Liver (tissue), 9 donors: Measurements from ENCODE around the gene ZBED3. TPM values are rescaled to one million over a fixed set of nuclear protein-coding genes. Genes with fewer than 3 reads are reported as not detected.

Experiments
- DNase-seq: peaks from one replicate; pipeline ENCODE4 v3.0.0-alpha.2; 2017; ENCODE audit warnings: low spot score
- H3K27ac ChIP-seq, 2 donors: one replicate each; pipeline ENCODE4 v1.7.0; 2013; ENCODE audit warnings: inconsistent platforms in 2 of 2, low read length in 2 of 2, control low read depth in 1 of 2, low read depth in 1 of 2, mild to moderate bottlenecking in 1 of 2
- H3K27me3 ChIP-seq, 4 donors: one replicate each; pipeline versions ENCODE4 v1.6.1 to v1.7.0; 2013; ENCODE audit warnings: low read length in 3 of 4, inconsistent platforms in 1 of 4, mild to moderate bottlenecking in 1 of 4, moderate library complexity in 1 of 4; ENCODE audit not compliant: control insufficient read depth in 4 of 4, insufficient read depth in 4 of 4
- H3K36me3 ChIP-seq, 4 donors: one replicate each; pipeline versions ENCODE4 v1.6.1 to v1.7.0; 2013; ENCODE audit warnings: low read length in 3 of 4, mild to moderate bottlenecking in 3 of 4, low read depth in 1 of 4, moderate library complexity in 1 of 4; ENCODE audit not compliant: control insufficient read depth in 4 of 4, insufficient read depth in 3 of 4
- H3K4me1 ChIP-seq, 4 donors: one replicate each; pipeline versions ENCODE4 v1.6.1 to v1.7.0; 2013; ENCODE audit warnings: low read length in 3 of 4, mild to moderate bottlenecking in 3 of 4, moderate library complexity in 1 of 4; ENCODE audit not compliant: control insufficient read depth in 4 of 4, insufficient read depth in 4 of 4
- H3K4me3 ChIP-seq, 3 donors: one replicate each; pipeline versions ENCODE4 v1.6.1 to v1.7.0; 2013; ENCODE audit warnings: low read length in 3 of 3, control low read depth in 1 of 3, low read depth in 1 of 3, mild to moderate bottlenecking in 1 of 3
- H3K9ac ChIP-seq, 2 donors: one replicate each; pipeline ENCODE4 v1.7.0; 2013; ENCODE audit warnings: low read length in 2 of 2, mild to moderate bottlenecking in 2 of 2, moderate library complexity in 2 of 2, control low read depth in 1 of 2, low read depth in 1 of 2
- H3K9me3 ChIP-seq, 4 donors: one replicate each; pipeline versions ENCODE4 v1.6.1 to v1.7.0; 2013; ENCODE audit warnings: low read length in 3 of 4; ENCODE audit not compliant: control insufficient read depth in 4 of 4
- ATF3 ChIP-seq: IDR thresholded peaks from 2 replicates; pipeline ENCODE4 v1.6.1; 2016; ENCODE audit warnings: antibody characterized with exemption
- CTCF ChIP-seq: fragments of 150-350 bp; IDR thresholded peaks from 2 replicates; pipeline ENCODE4 v1.5.1; 2017; ENCODE audit warnings: improper control_type of control experiment, low read depth, low read length; ENCODE audit not compliant: missing input control
- EGR1 ChIP-seq, 2 donors: IDR thresholded peaks; 2 replicates each; pipeline ENCODE4 v1.6.1; 2016 to 2018; ENCODE audit warnings: antibody characterized with exemption in 2 of 2, low read depth in 2 of 2
- FOXA1 ChIP-seq: IDR thresholded peaks from 2 replicates; pipeline ENCODE4 v1.6.1; 2016; ENCODE audit warnings: antibody characterized with exemption
- FOXA2 ChIP-seq: IDR thresholded peaks from 2 replicates; pipeline ENCODE4 v1.6.1; 2016; ENCODE audit warnings: antibody characterized with exemption
- GABPA ChIP-seq, 2 donors: IDR thresholded peaks in 1 of 2; conservative IDR thresholded peaks in 1 of 2; 2 replicates each; pipeline ENCODE4 v1.6.1; 2016; ENCODE audit warnings: antibody characterized with exemption in 2 of 2, mild to moderate bottlenecking in 1 of 2, moderate library complexity in 1 of 2
- HNF4A ChIP-seq, 2 donors: conservative IDR thresholded peaks; 2 replicates each; pipeline ENCODE4 v1.6.1; 2016; ENCODE audit warnings: antibody characterized with exemption in 2 of 2, mild to moderate bottlenecking in 2 of 2
- HNF4G ChIP-seq: IDR thresholded peaks from 2 replicates; pipeline ENCODE4 v1.6.1; 2016; ENCODE audit warnings: antibody characterized with exemption
- JUND ChIP-seq, 2 donors: IDR thresholded peaks; 2 replicates each; pipeline ENCODE4 v1.6.1; 2016; ENCODE audit warnings: antibody characterized with exemption in 2 of 2
- MAX ChIP-seq: IDR thresholded peaks from 2 replicates; pipeline ENCODE4 v1.6.1; 2016; ENCODE audit warnings: antibody characterized with exemption
- NR2F2 ChIP-seq: IDR thresholded peaks from 2 replicates; pipeline ENCODE4 v1.6.1; 2016; ENCODE audit warnings: antibody characterized with exemption
- RAD21 ChIP-seq, 2 donors: IDR thresholded peaks; 2 replicates each; pipeline ENCODE4 v1.6.1; 2016; ENCODE audit warnings: antibody characterized with exemption in 2 of 2, mild to moderate bottlenecking in 2 of 2
- REST ChIP-seq: IDR thresholded peaks from 2 replicates; pipeline ENCODE4 v1.6.1; 2016; ENCODE audit warnings: antibody characterized with exemption, mild to moderate bottlenecking
- RXRA ChIP-seq, 2 donors: IDR thresholded peaks; 2 replicates each; pipeline ENCODE4 v1.6.1; 2017 to 2018; ENCODE audit warnings: antibody characterized with exemption in 2 of 2, mild to moderate bottlenecking in 1 of 2
- SP1 ChIP-seq: IDR thresholded peaks from 2 replicates; pipeline ENCODE4 v1.6.1; 2018; ENCODE audit warnings: antibody characterized with exemption, mild to moderate bottlenecking
- TAF1 ChIP-seq: conservative IDR thresholded peaks from 2 replicates; pipeline ENCODE4 v1.6.1; 2016; ENCODE audit warnings: antibody characterized with exemption, mild to moderate bottlenecking
- YY1 ChIP-seq: IDR thresholded peaks from 2 replicates; pipeline ENCODE4 v1.6.1; 2016; ENCODE audit warnings: antibody characterized with exemption, mild to moderate bottlenecking
- ZBTB33 ChIP-seq: IDR thresholded peaks from 2 replicates; pipeline ENCODE4 v1.6.1; 2016; ENCODE audit warnings: antibody characterized with exemption
- WGBS: extraction: QIAGEN DNeasy Blood & Tissue Kit; methylation state at CpG from one replicate; pipeline ENCODE4 v1.1.7; 2013; 5-methylcytosine and 5-hydroxymethylcytosine counted together
- polyA plus RNA-seq, 2 donors: library from polyadenylated mRNA; stranded (reverse) in 1 of 2; unstranded in 1 of 2; fragments of 200-250 nt in 1 of 2; fragments of >200 nt in 1 of 2; fragmentation: Nextera tagmentation in 1 of 2; extraction: Ambion mirVana in 1 of 2; gene quantifications; one replicate each; pipeline versions ENCODE4 v1.2.1 to v1.2.3, GENCODE V29; 2013 to 2015
- total RNA-seq, 2 donors: library from RNA; depleted of rRNA; stranded (reverse); fragments of >200 nt; gene quantifications; one replicate each; pipeline ENCODE4 v1.2.3, GENCODE V29; 2014
- donor health status: healthy.
- donor health status: healthy.
- donor health status: healthy.
- donor health status: healthy.
- donor health status: healthy.

ZBED3 gene
- total and polyA plus RNA-seq, 4 donors: 2.1 to 5.2 (median 4.0) TPM

- no peaks in the 10 kb centered on the region for H3K27me3 ChIP-seq
- no peak overlapping the region for H3K27ac ChIP-seq
- H3K4me3 ChIP-seq: no peak overlapping the region
- WGBS: 69% methylated on average over 1 of the region's 1 CpG
- no peak for TF ChIP-seq TAF1
- no peak for TF ChIP-seq GABPA (IDR thresholded peaks at IDR 0.05 in 1 of 2, conservative IDR thresholded peaks at IDR 0.05 in 1 of 2)
- TF ChIP-seq RXRA (IDR thresholded peaks at IDR 0.05): no peak
- no peak for TF ChIP-seq JUND (IDR thresholded peaks at IDR 0.05)
- no peak for TF ChIP-seq CTCF
- no peak for TF ChIP-seq FOXA2
- peaks cover 0 to 16% (median 10%) of the 10 kb centered on the region in 4 donors for H3K4me1 ChIP-seq
- no peak overlapping the region for H3K9ac ChIP-seq
- no peak for DNase-seq
- no peaks in the 10 kb centered on the region for H3K36me3 ChIP-seq
- H3K9me3 ChIP-seq: no peaks in the 10 kb centered on the region
Measured at GRCh38 chr5:77024490-77024889, 62.6 kb downstream of the ZBED3 start.

- no peak for DNase-seq
- Histone ChIP-seq H3K27ac (peak overlapping the region; percentile 55 to 69), H3K4me1 (peaks cover 0 to 20% (median 12%) of the 10 kb centered on the region in 4 donors), H3K36me3 (no peaks in the 10 kb centered on the region), H3K4me3 (no peak overlapping the region), H3K9ac (no peak overlapping the region), H3K27me3 (no peaks in the 10 kb centered on the region), H3K9me3 (no peaks in the 10 kb centered on the region)
- WGBS: 47% methylated on average over 7 of the region's 7 CpGs
- peak in 1 of 2 donors; percentile 43 for TF ChIP-seq GABPA (IDR thresholded peaks at IDR 0.05 in 1 of 2, conservative IDR thresholded peaks at IDR 0.05 in 1 of 2)
- no peak for TF ChIP-seq ATF3
- TF ChIP-seq YY1: peak; percentile 28
- no peak for TF ChIP-seq FOXA1
- TF ChIP-seq HNF4A (conservative IDR thresholded peaks at IDR 0.05): peak; percentile 91
- no peak for TF ChIP-seq EGR1 (IDR thresholded peaks at IDR 0.05; ENCODE audit: low read depth in 2 of 2)
- peak; percentile 89 for TF ChIP-seq SP1
- no peak for TF ChIP-seq NR2F2
- no peak for TF ChIP-seq CTCF
- TF ChIP-seq MAX: peak; percentile 46
- TF ChIP-seq JUND (IDR thresholded peaks at IDR 0.05): peak; percentile 19 to 64
- peak; percentile 64 for TF ChIP-seq HNF4G
- TF ChIP-seq RXRA (IDR thresholded peaks at IDR 0.05): peak; percentile 88 to 91
- TF ChIP-seq TAF1: no peak
- TF ChIP-seq RAD21 (IDR thresholded peaks at IDR 0.05): no peak
- no peak for TF ChIP-seq FOXA2
- no peak for TF ChIP-seq REST
- TF ChIP-seq ZBTB33: no peak
Measured at GRCh38 chr5:77022511-77023417, 64.3 kb downstream of the ZBED3 start.
